Skeletal muscle satellite cell (primary cell): ENCODE data around the gene GAL3ST2.

Experiments
- H3K27me3 ChIP-seq: 2 replicates; pipeline ENCODE4 v1.7.0; 2013; ENCODE audit warnings: low read length; ENCODE audit not compliant: control insufficient read depth, insufficient read depth
- H3K36me3 ChIP-seq: 2 replicates; pipeline ENCODE4 v1.7.0; 2013; ENCODE audit warnings: mild to moderate bottlenecking, control low read depth, low read length; ENCODE audit not compliant: insufficient read depth
- H3K4me1 ChIP-seq: 2 replicates; pipeline ENCODE4 v1.7.0; 2013; ENCODE audit warnings: low read length; ENCODE audit not compliant: control insufficient read depth, insufficient read depth
- H3K4me2 ChIP-seq: 2 replicates; pipeline ENCODE4 v1.7.0; 2013; ENCODE audit warnings: mild to moderate bottlenecking, low read length
- H3K4me3 ChIP-seq: 2 replicates; pipeline ENCODE4 v1.7.0; 2013; ENCODE audit warnings: low read length
- H3K9ac ChIP-seq: 2 replicates; pipeline ENCODE4 v1.7.0; 2013; ENCODE audit warnings: mild to moderate bottlenecking, low read depth, low read length, moderate library complexity
- H3K9me3 ChIP-seq: replicated peaks from 2 replicates; pipeline ENCODE4 v1.7.0; 2013; ENCODE audit warnings: mild to moderate bottlenecking, control low read depth, low read length

GAL3ST2 gene

DNA sequence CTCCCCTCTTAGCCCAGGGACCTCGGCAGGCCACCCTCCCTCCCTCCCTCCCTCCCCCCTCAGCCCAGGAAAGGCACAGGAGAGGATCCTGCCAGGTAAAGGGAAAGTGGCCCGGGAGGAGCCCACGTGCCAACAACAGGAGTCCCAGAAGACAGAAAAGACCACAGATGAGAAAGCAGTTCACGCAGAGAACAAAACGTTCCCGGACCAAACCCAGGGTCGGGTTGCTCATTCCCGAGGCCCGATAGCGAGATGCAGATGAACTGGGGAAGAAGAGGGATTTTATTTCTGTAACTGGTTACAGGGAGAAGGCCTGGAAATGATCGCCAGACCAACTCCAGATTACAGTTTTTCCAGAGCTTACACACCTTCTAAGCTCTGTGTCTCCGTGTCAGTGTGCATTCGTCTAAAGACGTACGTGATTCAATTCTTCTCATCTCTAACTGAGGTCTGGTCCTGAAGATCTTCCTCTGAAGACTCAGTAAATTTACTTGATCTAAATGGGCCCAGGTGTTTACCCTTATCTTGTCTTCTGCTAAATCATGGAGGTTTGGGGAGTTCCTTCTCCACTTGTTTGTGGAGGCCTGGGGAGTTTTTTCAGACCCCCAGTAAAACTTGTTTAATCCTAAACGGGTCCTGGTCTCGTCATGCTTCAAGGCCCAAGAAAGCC is 31.6 kb downstream of the GAL3ST2 start:
- Histone ChIP-seq H3K4me1 (peaks cover 18% of the 10 kb centered on the region), H3K4me3 (no peak overlapping the region), H3K27me3 (peaks cover 50% of the 10 kb centered on the region)

DNA sequence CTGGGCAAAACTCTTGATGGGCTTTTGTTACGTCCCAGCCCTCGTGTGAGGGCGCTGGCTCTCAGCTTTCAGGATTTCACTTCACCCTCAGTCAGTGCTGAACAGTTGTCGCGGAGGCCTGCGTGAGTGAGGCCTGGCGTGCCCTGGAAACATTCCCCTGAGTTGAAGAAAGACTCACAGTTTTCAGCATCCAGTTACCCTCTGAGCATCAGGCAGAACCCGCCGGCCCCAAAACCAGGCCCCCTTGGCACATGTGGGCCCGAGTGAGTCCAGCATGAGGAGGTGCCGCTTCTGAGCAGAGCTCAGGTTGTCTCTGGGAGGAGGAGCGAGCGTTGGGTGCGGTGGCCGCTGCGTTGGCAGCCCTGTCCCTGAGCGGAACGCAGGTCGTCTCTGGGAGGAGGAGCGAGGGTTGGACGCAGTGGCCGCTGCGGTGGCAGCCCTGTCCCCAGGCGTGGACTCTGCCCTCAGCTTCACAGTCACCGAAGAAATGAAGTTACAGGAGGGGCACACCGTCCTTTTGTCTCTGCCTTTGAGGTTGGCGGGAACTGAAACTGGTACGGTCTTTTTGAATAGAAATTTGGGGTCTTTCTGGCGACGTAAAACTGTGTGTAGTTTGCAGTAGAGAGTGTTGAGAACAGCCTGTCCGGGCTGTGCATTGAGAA is 32.2 kb downstream of the GAL3ST2 start, which contains the start of gene NEU4:
Gene NEU4, plus strand, starts transcription at position 473 of the 662 bp plus-strand sequence. CDS start 5,292 bp downstream, outside the sequence.
- Histone ChIP-seq H3K4me2 (no peak within 1 kb of the TSS), H3K4me1 (peaks cover 12% of the 10 kb centered on the region), H3K36me3 (no peaks in the 10 kb centered on the region), H3K9ac (no peak within 1 kb of the TSS), H3K4me3 (no peak within 1 kb of the TSS), H3K27me3 (peaks cover 48% of the 10 kb centered on the region), H3K9me3 (no peaks in the 10 kb centered on the region)

More for the DNA sequence above, 31.6 kb downstream of the GAL3ST2 start:
- no peaks in the 10 kb centered on the region for H3K9me3 ChIP-seq
- no peak overlapping the region for H3K4me2 ChIP-seq
- H3K9ac ChIP-seq: no peak overlapping the region
- H3K36me3 ChIP-seq: no peaks in the 10 kb centered on the region

DNA sequence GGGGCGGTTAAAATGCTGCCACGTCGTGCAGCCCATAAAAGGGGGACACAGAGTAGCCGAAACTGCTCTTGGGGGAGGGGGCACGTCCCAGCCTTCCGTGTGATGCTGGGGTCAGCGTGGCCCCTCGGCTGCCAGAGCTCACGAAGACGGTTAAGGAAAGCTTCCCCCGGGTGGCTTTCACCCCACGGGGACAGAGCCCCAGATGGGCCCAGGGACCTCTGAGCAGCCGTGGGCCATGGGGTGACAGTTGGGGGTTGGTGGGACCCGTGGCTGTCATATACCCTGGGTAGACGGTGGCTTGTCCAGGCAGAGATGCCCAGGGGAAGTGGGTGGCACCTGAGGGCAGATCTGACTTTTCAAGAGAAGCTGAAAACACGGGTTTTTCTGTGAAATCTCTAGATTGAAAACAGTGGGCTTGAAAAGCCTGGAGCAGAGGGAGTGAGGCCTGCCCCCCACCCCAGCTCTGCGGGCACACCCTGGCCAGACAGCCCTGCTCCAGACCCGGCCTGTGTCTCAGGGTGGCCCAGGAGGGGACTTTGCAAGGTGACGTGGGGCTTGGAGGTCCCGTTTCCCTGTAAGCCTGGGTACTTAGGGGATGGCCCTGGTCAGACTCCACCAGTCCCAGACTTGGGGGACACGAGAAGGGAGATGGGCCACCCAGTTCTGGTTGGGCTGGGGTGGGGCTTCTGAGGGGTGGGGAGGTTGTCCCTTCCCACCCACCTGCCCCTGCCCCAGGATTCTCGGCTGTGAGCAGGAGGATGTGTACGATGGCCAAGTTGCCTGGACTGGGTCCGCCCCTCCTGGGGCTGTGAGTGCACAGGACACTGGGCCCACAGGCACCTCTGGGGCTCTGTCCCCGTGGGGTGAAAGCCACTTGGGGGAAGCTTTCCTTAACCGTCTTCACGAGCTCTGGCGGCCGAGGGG is 33.0 kb downstream of the GAL3ST2 start:
- H3K4me3 ChIP-seq: no peak overlapping the region
- H3K9ac ChIP-seq: no peak overlapping the region

GRCh38 chr2:241810307-241811200 is 33.9 kb downstream of the GAL3ST2 start:
- H3K36me3 ChIP-seq: no peaks in the 10 kb centered on the region
- H3K4me3 ChIP-seq: no peak overlapping the region
- no peaks in the 10 kb centered on the region for H3K9me3 ChIP-seq
- peaks cover 37% of the 10 kb centered on the region for H3K27me3 ChIP-seq
- H3K9ac ChIP-seq: no peak overlapping the region
- H3K4me2 ChIP-seq: no peak overlapping the region
- H3K4me1 ChIP-seq: no peaks in the 10 kb centered on the region

More for the DNA sequence above, 33.0 kb downstream of the GAL3ST2 start:
- Histone ChIP-seq H3K27me3 (peaks cover 40% of the 10 kb centered on the region), H3K9me3 (no peaks in the 10 kb centered on the region), H3K4me2 (no peak overlapping the region), H3K4me1 (peaks cover 4% of the 10 kb centered on the region), H3K36me3 (no peaks in the 10 kb centered on the region)

DNA sequence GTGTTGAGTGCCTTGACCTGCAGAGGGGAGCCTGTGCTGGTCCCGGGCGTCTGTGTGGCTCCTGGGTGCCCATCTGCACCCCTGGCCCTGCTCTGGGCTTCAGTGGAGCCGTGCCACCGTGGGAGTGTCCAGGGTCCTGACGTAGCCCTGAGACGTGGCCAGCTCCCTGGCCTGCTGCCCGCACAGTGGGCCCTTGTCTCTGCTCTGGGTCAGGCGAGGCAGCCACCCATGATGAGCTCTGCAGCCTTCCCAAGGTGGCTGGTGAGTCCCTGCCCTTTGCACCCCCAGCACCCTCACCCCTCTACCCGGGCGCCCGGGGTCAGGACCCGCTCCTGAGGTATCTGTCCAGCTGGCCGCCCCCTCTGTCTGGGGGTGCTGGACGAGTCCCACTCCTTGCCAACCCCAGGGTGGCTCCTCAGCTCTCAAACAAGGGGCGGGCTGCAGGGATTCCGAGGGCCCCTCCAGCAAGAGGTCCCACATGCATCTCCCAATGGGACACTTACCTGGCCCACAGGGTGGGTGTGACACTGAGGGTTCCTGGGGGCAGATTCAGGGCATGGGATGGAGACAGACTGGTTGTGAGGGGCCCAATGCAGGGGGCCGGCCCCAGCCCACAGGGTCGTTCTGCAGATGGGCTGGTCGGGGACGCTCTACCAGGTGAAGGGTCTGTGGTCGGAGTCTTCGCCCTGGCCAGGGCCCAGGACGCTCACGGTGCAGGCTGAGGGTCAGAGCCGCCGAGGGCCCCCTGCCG is 34.8 kb downstream of the GAL3ST2 start:
- Histone ChIP-seq H3K36me3 (no peaks in the 10 kb centered on the region), H3K4me2 (no peak overlapping the region), H3K4me1 (no peaks in the 10 kb centered on the region), H3K9ac (no peak overlapping the region), H3K9me3 (no peaks in the 10 kb centered on the region), H3K4me3 (no peak overlapping the region), H3K27me3 (peaks cover 37% of the 10 kb centered on the region)

GRCh38 chr2:241811952-241812729 is 35.5 kb downstream of the GAL3ST2 start:
- Histone ChIP-seq H3K36me3 (no peaks in the 10 kb centered on the region), H3K9me3 (no peaks in the 10 kb centered on the region), H3K27me3 (peaks cover 37% of the 10 kb centered on the region), H3K4me3 (no peak overlapping the region), H3K4me1 (no peaks in the 10 kb centered on the region), H3K4me2 (no peak overlapping the region), H3K9ac (no peak overlapping the region)

DNA sequence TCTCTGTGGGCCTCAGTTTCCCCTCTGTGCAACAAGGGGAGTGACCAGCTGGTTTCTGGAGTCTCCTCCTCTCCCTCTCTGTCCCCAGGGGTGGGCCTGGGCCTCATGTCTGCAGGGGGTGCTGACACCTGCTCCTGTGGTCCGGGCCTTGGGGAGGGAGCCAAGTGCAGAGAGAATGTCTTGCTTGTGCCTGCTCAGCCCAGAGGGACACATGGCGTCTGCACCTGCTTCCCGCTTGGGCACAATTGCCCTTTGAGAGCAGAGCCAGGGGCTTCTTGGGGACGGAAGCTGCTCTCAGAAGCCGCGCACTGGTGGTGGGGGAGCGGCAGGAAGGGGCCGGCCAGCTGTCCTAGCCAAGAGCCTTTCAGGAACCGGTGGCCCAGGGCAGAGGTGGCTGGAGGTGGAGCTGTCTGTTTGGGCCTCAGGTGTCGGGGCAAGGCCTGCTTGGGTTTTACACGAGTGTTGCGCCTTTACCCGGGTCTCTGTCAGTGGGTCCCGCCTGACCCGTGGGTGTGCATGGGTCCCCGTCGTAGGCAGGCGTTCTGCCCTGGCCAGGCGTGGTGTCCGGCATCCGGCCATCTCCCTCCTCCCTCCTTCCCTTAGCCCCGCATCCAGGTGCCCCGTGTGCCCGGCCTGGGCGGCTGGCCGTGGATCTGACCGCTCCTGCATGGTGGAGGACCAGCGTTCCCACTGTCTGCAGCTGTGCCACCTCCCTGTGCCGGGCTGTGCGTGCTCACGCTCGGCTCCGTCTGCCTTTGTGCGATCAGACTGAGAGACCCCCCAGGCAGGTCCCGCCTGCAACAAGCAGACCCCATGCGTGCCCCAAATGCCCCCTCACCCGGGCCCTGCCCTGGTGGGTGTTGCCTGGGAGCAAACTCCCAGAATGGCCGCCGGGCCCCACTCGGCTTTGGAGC is 36.4 kb downstream of the GAL3ST2 start:
- Histone ChIP-seq H3K9me3 (no peaks in the 10 kb centered on the region), H3K9ac (no peak overlapping the region), H3K4me3 (no peak overlapping the region), H3K27me3 (peaks cover 41% of the 10 kb centered on the region), H3K4me2 (no peak overlapping the region), H3K4me1 (no peaks in the 10 kb centered on the region), H3K36me3 (no peaks in the 10 kb centered on the region)

DNA sequence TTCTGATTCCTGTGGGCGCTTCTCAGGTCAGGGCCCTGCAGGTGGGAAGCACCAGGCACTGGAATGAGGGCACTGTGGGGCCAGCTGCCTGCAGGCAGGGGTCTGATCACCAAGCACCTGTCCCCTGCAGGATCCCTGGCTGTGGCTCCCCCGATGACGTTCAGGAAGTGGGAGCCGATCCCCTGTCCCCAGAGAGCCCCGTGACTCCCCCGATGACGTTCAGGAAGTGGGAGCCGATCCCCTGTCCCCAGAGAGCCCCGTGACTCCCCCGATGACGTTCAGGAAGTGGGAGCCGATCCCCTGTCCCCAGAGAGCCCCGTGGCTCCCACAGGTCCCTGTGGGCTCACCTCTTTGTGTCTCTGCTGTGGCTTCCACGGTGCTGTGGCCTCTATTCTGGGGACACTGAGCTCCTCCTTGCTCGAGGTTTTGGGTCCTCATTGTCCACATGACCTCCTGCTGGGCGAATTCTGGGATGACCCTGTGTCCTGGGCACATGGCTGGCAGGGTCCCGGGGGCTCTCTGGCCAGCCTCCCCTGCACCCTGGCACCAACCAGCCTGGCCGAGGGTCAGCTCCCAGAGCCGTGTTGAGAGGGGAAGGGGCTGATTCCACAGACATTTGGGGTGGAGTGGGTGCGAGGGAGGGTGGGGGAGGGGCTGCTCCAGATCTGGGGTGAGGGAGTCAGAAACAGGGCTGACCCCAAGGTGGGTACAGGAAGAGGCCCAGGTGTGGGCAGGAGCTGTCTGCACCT is 37.2 kb downstream of the GAL3ST2 start:
- no peaks in the 10 kb centered on the region for H3K9me3 ChIP-seq
- no peaks in the 10 kb centered on the region for H3K4me1 ChIP-seq
- no peak overlapping the region for H3K4me2 ChIP-seq
- no peaks in the 10 kb centered on the region for H3K36me3 ChIP-seq
- no peak overlapping the region for H3K4me3 ChIP-seq
- H3K9ac ChIP-seq: no peak overlapping the region
- peaks cover 39% of the 10 kb centered on the region for H3K27me3 ChIP-seq

DNA sequence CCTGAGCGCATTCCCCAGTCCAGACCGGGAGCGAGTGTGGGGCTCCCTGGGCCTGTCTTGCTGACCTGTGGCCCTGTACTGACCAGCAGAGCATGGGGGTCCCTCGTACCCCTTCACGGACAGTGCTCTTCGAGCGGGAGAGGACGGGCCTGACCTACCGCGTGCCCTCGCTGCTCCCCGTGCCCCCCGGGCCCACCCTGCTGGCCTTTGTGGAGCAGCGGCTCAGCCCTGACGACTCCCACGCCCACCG is 37.7 kb downstream of the GAL3ST2 start:
- Histone ChIP-seq H3K27me3 (peaks cover 34% of the 10 kb centered on the region), H3K4me2 (no peak overlapping the region), H3K4me3 (no peak overlapping the region), H3K9ac (no peak overlapping the region), H3K4me1 (no peaks in the 10 kb centered on the region), H3K36me3 (no peaks in the 10 kb centered on the region), H3K9me3 (no peaks in the 10 kb centered on the region)
